IMR-90 (cell line): ENCODE data around the gene CFAP69. TPM values are rescaled to one million over a fixed set of nuclear protein-coding genes. Genes with fewer than 3 reads are reported as not detected.

ENCODE experiments used
- ATAC-seq: fragments of 200-7000 bp; cut with Tn5 transposase; 2 replicates; pipeline ENCODE4 v1.9.1; 2020; ENCODE audit warnings: low read depth, mild to moderate bottlenecking, moderate library complexity
- BruUV-seq: library from RNA; stranded (reverse); fragments of 400-500 nt; replicated peaks from 2 replicates; lab custom pipeline; 2021; lab: Mats Ljungman, UMichigan
- CTCF ChIA-PET: fragments of 300-600 bp; formaldehyde crosslinking; extraction: SDS; loops from one replicate; lab custom pipeline; 2021; ENCODE audit warnings: antibody characterized with exemption; lab: Yijun Ruan, JAX
- POLR2A ChIA-PET: fragments of 300-600 bp; sonication (Branson Sonifier 250); formaldehyde crosslinking; loops from one replicate; lab custom pipeline; 2022; ENCODE audit warnings: antibody characterized with exemption; ENCODE audit not compliant: unreplicated experiment; lab: Charles Lee
- DNase-seq: peaks from one replicate; pipeline ENCODE4 v3.0.0; 2013
- H2AFZ ChIP-seq: replicated peaks from 2 replicates; pipeline ENCODE3; 2013; ENCODE audit warnings: low read length, mild to moderate bottlenecking; ENCODE audit not compliant: poor library complexity
- H2AK5ac ChIP-seq: 2 replicates; pipeline ENCODE4 v1.6.1; 2013; ENCODE audit warnings: low read depth, low read length, inconsistent platforms
- H2AK9ac ChIP-seq: replicated peaks from 2 replicates; pipeline ENCODE3; 2013; ENCODE audit warnings: mild to moderate bottlenecking, low read depth, low read length, moderate library complexity; ENCODE audit not compliant: poor library complexity
- H2BK120ac ChIP-seq: 2 replicates; pipeline ENCODE4 v1.6.1; 2013; ENCODE audit warnings: low read depth, low read length, inconsistent platforms
- H2BK15ac ChIP-seq: 3 replicates; pipeline ENCODE4 v1.6.1; 2013; ENCODE audit warnings: low read depth, low read length, inconsistent platforms
- H2BK20ac ChIP-seq: 2 replicates; pipeline ENCODE4 v1.6.1; 2013; ENCODE audit warnings: low read depth, mild to moderate bottlenecking, inconsistent platforms, low read length, moderate library complexity
- H2BK5ac ChIP-seq: 2 replicates; pipeline ENCODE4 v1.6.1; 2013; ENCODE audit warnings: mild to moderate bottlenecking, low read depth, low read length, inconsistent platforms; ENCODE audit not compliant: poor library complexity, severe bottlenecking
- H3K14ac ChIP-seq: replicated peaks from 2 replicates; pipeline ENCODE4 v1.6.1; 2013; ENCODE audit warnings: low read depth, low read length, inconsistent platforms
- H3K18ac ChIP-seq: 2 replicates; pipeline ENCODE4 v1.6.1; 2013; ENCODE audit warnings: low read depth, low read length, control low read depth
- H3K23ac ChIP-seq: 2 replicates; pipeline ENCODE4 v1.6.1; 2013; ENCODE audit warnings: low read depth, low read length, inconsistent platforms
- H3K27ac ChIP-seq: 2 replicates; pipeline ENCODE4 v1.5.1; 2013; ENCODE audit warnings: mild to moderate bottlenecking, control low read depth, low read length; ENCODE audit not compliant: insufficient read depth
- H3K27me3 ChIP-seq: 2 replicates; pipeline ENCODE4 v1.6.1; 2013; ENCODE audit warnings: low read length; ENCODE audit not compliant: control insufficient read depth, insufficient read depth
- H3K36me3 ChIP-seq: 2 replicates; pipeline ENCODE4 v1.6.1; 2013; ENCODE audit warnings: low read length, mixed read lengths; ENCODE audit not compliant: control insufficient read depth, insufficient read depth
- H3K4ac ChIP-seq: 2 replicates; pipeline ENCODE4 v1.6.1; 2013; ENCODE audit warnings: low read depth, low read length, inconsistent platforms
- H3K4me1 ChIP-seq: 2 replicates; pipeline ENCODE4 v1.6.1; 2013; ENCODE audit warnings: low read length, mixed read lengths; ENCODE audit not compliant: control insufficient read depth, insufficient read depth
- H3K4me2 ChIP-seq: 2 replicates; pipeline ENCODE4 v1.6.1; 2013; ENCODE audit warnings: low read depth, mild to moderate bottlenecking, control low read depth, low read length, moderate library complexity
- H3K4me3 ChIP-seq: 2 replicates; pipeline ENCODE4 v1.5.1; 2013; ENCODE audit warnings: low read depth, mild to moderate bottlenecking, control low read depth, low read length, moderate library complexity; ENCODE audit not compliant: insufficient read depth
- H3K56ac ChIP-seq: 2 replicates; pipeline ENCODE4 v1.6.1; 2013; ENCODE audit warnings: low read length, inconsistent platforms; ENCODE audit not compliant: insufficient read depth; ENCODE audit errors: extremely low read depth
- H3K79me1 ChIP-seq, 2 experiments: 2 replicates each; pipeline ENCODE4 v1.6.1; 2013; ENCODE audit warnings: low read length in 2 of 2, inconsistent platforms in 1 of 2, low read depth in 1 of 2
- H3K9ac ChIP-seq: 2 replicates; pipeline ENCODE4 v1.6.1; 2013; ENCODE audit warnings: low read depth, low read length, control low read depth
- H3K9me1 ChIP-seq: 2 replicates; pipeline ENCODE4 v1.6.1; 2013; ENCODE audit warnings: low read length, inconsistent platforms; ENCODE audit not compliant: insufficient read depth
- H3K9me3 ChIP-seq: 2 replicates; pipeline ENCODE4 v1.6.1; 2013; ENCODE audit warnings: low read length; ENCODE audit not compliant: control insufficient read depth, insufficient read depth
- H4K20me1 ChIP-seq: 2 replicates; pipeline ENCODE4 v1.6.1; 2013; ENCODE audit warnings: low read length, inconsistent platforms; ENCODE audit not compliant: insufficient read depth
- H4K5ac ChIP-seq: 2 replicates; pipeline ENCODE4 v1.6.1; 2013; ENCODE audit warnings: mild to moderate bottlenecking, low read depth, low read length, control low read depth
- H4K8ac ChIP-seq, 2 experiments: 2 replicates each; pipeline ENCODE4 v1.6.1; 2013; ENCODE audit warnings: low read depth in 2 of 2, low read length in 2 of 2, control low read depth in 1 of 2, inconsistent platforms in 1 of 2
- H4K91ac ChIP-seq: 2 replicates; pipeline ENCODE4 v1.6.1; 2013; ENCODE audit warnings: low read depth, low read length, inconsistent platforms; ENCODE audit not compliant: insufficient read depth
- BHLHE40 ChIP-seq: fragments of 150-350 bp; IDR thresholded peaks from 2 replicates; pipeline ENCODE4 v1.6.1; 2016; ENCODE audit warnings: mild to moderate bottlenecking, low read depth, low read length
- CEBPB ChIP-seq: IDR thresholded peaks from 2 replicates; pipeline ENCODE4 v1.6.1; 2012; ENCODE audit warnings: low read depth, low read length, improper control_type of control experiment
- CHD1 ChIP-seq: IDR thresholded peaks from 2 replicates; pipeline ENCODE4 v1.6.1; 2012; ENCODE audit warnings: low read depth, low read length, improper control_type of control experiment
- CTCF ChIP-seq: conservative IDR thresholded peaks from 2 replicates; pipeline ENCODE4 v1.5.1; 2012; ENCODE audit warnings: mild to moderate bottlenecking, low read depth, low read length, improper control_type of control experiment
- FOS ChIP-seq: fragments of 150-350 bp; IDR thresholded peaks from 2 replicates; pipeline ENCODE4 v1.6.1; 2016; ENCODE audit warnings: low read depth, low read length
- MAFK ChIP-seq: IDR thresholded peaks from 2 replicates; pipeline ENCODE4 v1.6.1; 2012; ENCODE audit warnings: low read depth, low read length, improper control_type of control experiment
- MAZ ChIP-seq: IDR thresholded peaks from 2 replicates; pipeline ENCODE4 v1.6.1; 2012; ENCODE audit warnings: low read depth, mild to moderate bottlenecking, low read length, improper control_type of control experiment, moderate library complexity, borderline replicate concordance
- MXI1 ChIP-seq: IDR thresholded peaks from 2 replicates; pipeline ENCODE4 v1.6.1; 2012; ENCODE audit warnings: low read depth, mild to moderate bottlenecking, low read length, moderate library complexity, borderline replicate concordance
- NFE2L2 ChIP-seq: fragments of 150-350 bp; IDR thresholded peaks from 2 replicates; pipeline ENCODE4 v1.6.1; 2016; ENCODE audit warnings: low read depth, mild to moderate bottlenecking, low read length
- POLR2A ChIP-seq: IDR thresholded peaks from 2 replicates; pipeline ENCODE4 v1.6.1; 2012; ENCODE audit warnings: mild to moderate bottlenecking, low read depth, low read length
- RAD21 ChIP-seq: IDR thresholded peaks from 2 replicates; pipeline ENCODE4 v1.6.1; 2012; ENCODE audit warnings: low read length, improper control_type of control experiment
- RCOR1 ChIP-seq: IDR thresholded peaks from 2 replicates; pipeline ENCODE4 v1.6.1; 2012; ENCODE audit warnings: mild to moderate bottlenecking, low read length, improper control_type of control experiment; ENCODE audit not compliant: insufficient replicate concordance
- RFX5 ChIP-seq: IDR thresholded peaks from 2 replicates; pipeline ENCODE4 v1.8.0; 2012; ENCODE audit warnings: low read depth, mild to moderate bottlenecking, low read length, moderate library complexity
- USF2 ChIP-seq: fragments of 150-350 bp; IDR thresholded peaks from 2 replicates; pipeline ENCODE4 v1.6.1; 2017; ENCODE audit warnings: mild to moderate bottlenecking, antibody characterized with exemption, low read length, low read depth
- WGBS, 2 experiments: methylation state at CpG; one replicate each; pipeline versions ENCODE4 v1.1.5 to v1.1.7; 2013; ENCODE audit warnings: missing lambda C conversion rate in 2 of 2; ENCODE audit not compliant: insufficient read length in 1 of 2; ENCODE audit errors: extremely low coverage in 2 of 2; 5-methylcytosine and 5-hydroxymethylcytosine counted together
- dilution Hi-C: fragments of 300-500 bp; cut with HindIII; formaldehyde crosslinking; loops from one replicate; pipeline ENCODE4 v1.14.3; 2018; ENCODE audit warnings: low sequenced_read_pairs; ENCODE audit not compliant: unreplicated experiment
- in situ Hi-C: fragments of 300-500 bp; cut with MboI; formaldehyde crosslinking; loops from 3 replicates; pipeline ENCODE4 v1.14.3; 2019; ENCODE audit warnings: low sequenced_read_pairs, inconsistent platforms, mixed read lengths
- intact Hi-C: fragments of 100-400 bp; cut with micrococcal nuclease; formaldehyde crosslinking; loops from 2 replicates; pipeline ENCODE4 v1.10.0; 2022
- polyA plus RNA-seq, 3 experiments: library from polyadenylated mRNA; depleted of rRNA; stranded (reverse); fragments of >200 nt; gene quantifications; 2 replicates each; pipeline ENCODE4 v1.2.3, GENCODE V29; 2012; ENCODE audit warnings: low replicate concordance in 1 of 3
- total RNA-seq: library from RNA; depleted of rRNA; stranded (reverse); fragments of >200 nt; gene quantifications from 2 replicates; pipeline ENCODE4 v1.2.3, GENCODE V29; 2012
- TF ChIP-seq, protein P1 (sequence below): fragments of 150-350 bp; IDR thresholded peaks from 2 replicates; pipeline ENCODE4 v1.6.1; 2016; ENCODE audit warnings: low read depth, mild to moderate bottlenecking, low read length, moderate library complexity, borderline replicate concordance

Gene CFAP69
- total and polyA plus RNA-seq, 2 of the 4 experiments (the other 2 are of a cell fraction): 0.72 to 0.86 TPM

DNA sequence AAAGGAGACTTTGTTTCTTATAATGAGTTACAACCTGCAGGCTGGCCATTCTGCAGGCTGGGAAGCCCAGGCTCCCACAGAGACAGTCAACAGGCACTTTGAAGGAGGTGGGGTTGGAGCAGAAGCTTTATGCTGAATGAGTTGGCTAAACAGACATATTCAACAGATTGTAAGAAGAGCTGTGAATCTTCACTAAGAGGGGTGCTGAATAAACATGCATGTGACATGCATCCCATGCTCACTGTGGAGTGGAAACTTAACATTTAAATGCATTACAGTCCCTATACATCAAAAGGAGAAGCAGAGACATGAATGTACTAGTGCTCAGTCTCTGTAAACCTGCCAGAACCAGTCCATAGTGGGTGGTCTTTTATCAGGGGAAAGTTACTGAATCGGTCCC, 1.4 kb upstream of the CFAP69 start:
- Histone ChIP-seq H3K56ac (no peak overlapping the region), H3K27ac (no peak overlapping the region), H2AFZ (no peak overlapping the region), H3K4me3 (no peak overlapping the region), H3K18ac (no peak overlapping the region), H4K8ac (no peak overlapping the region), H2BK5ac (no peak overlapping the region), H3K9ac (no peak overlapping the region), H2AK5ac (no peak overlapping the region), H3K36me3 (no peaks in the 10 kb centered on the region), H2BK20ac (no peak overlapping the region), H3K9me1 (no peaks in the 10 kb centered on the region), H3K4me1 (no peaks in the 10 kb centered on the region), H2BK15ac (no peak overlapping the region), H3K4me2 (no peak overlapping the region), H2AK9ac (no peak overlapping the region), H4K20me1 (no peaks in the 10 kb centered on the region), H3K27me3 (no peaks in the 10 kb centered on the region; the same call in none of the 2 replicates), H2BK120ac (no peak overlapping the region), H3K9me3 (no peaks in the 10 kb centered on the region), H3K14ac (no peak overlapping the region), H3K79me1 (no peaks in the 10 kb centered on the region), H3K23ac (no peak overlapping the region), H3K4ac (no peak overlapping the region), H4K5ac (no peak overlapping the region), H4K91ac (no peak overlapping the region)
- TF ChIP-seq CHD1 (no peak), CTCF (no peak), NFE2L2 (no peak), BHLHE40 (no peak), USF2 (no peak), POLR2A (no peak), FOS (no peak), MXI1 (no peak), RCOR1 (no peak), CEBPB (no peak), RFX5 (no peak), RAD21 (no peak), MAZ (no peak), MAFK (no peak)
- TF ChIP-seq, protein P1, sequence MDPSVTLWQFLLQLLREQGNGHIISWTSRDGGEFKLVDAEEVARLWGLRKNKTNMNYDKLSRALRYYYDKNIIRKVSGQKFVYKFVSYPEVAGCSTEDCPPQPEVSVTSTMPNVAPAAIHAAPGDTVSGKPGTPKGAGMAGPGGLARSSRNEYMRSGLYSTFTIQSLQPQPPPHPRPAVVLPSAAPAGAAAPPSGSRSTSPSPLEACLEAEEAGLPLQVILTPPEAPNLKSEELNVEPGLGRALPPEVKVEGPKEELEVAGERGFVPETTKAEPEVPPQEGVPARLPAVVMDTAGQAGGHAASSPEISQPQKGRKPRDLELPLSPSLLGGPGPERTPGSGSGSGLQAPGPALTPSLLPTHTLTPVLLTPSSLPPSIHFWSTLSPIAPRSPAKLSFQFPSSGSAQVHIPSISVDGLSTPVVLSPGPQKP: no peak
- ChIA-PET CTCF (interaction anchor here (1.3 kb wide), 1 partner anchor 12 kb away, joined by 3 read pairs; no protein-coding TSS in a partner anchor), POLR2A (no interaction called here)
- intact Hi-C loops (no loop called here), dilution Hi-C loops (no loop called here), in situ Hi-C loops (no loop called here)
- no peak for ATAC-seq
- no peak for DNase-seq
- BruUV-seq: no TSS peak
- no CpG with 5 or more reads among the region's 1 CpG for WGBS, 2 experiments
